Liver (tissue), 9 donors: ENCODE results near the gene RGL1. TPM values are rescaled to one million over a fixed set of nuclear protein-coding genes. Genes with fewer than 3 reads are reported as not detected.

Source experiments
- DNase-seq: peaks from one replicate; pipeline ENCODE4 v3.0.0-alpha.2; 2017; ENCODE audit warnings: low spot score
- H3K27ac ChIP-seq, 2 donors: one replicate each; pipeline ENCODE4 v1.7.0; 2013; ENCODE audit warnings: inconsistent platforms in 2 of 2, low read length in 2 of 2, control low read depth in 1 of 2, low read depth in 1 of 2, mild to moderate bottlenecking in 1 of 2
- H3K27me3 ChIP-seq, 4 donors: one replicate each; pipeline versions ENCODE4 v1.6.1 to v1.7.0; 2013; ENCODE audit warnings: low read length in 3 of 4, inconsistent platforms in 1 of 4, mild to moderate bottlenecking in 1 of 4, moderate library complexity in 1 of 4; ENCODE audit not compliant: control insufficient read depth in 4 of 4, insufficient read depth in 4 of 4
- H3K36me3 ChIP-seq, 4 donors: one replicate each; pipeline versions ENCODE4 v1.6.1 to v1.7.0; 2013; ENCODE audit warnings: low read length in 3 of 4, mild to moderate bottlenecking in 3 of 4, low read depth in 1 of 4, moderate library complexity in 1 of 4; ENCODE audit not compliant: control insufficient read depth in 4 of 4, insufficient read depth in 3 of 4
- H3K4me1 ChIP-seq, 4 donors: one replicate each; pipeline versions ENCODE4 v1.6.1 to v1.7.0; 2013; ENCODE audit warnings: low read length in 3 of 4, mild to moderate bottlenecking in 3 of 4, moderate library complexity in 1 of 4; ENCODE audit not compliant: control insufficient read depth in 4 of 4, insufficient read depth in 4 of 4
- H3K4me3 ChIP-seq, 3 donors: one replicate each; pipeline versions ENCODE4 v1.6.1 to v1.7.0; 2013; ENCODE audit warnings: low read length in 3 of 3, control low read depth in 1 of 3, low read depth in 1 of 3, mild to moderate bottlenecking in 1 of 3
- H3K9ac ChIP-seq, 2 donors: one replicate each; pipeline ENCODE4 v1.7.0; 2013; ENCODE audit warnings: low read length in 2 of 2, mild to moderate bottlenecking in 2 of 2, moderate library complexity in 2 of 2, control low read depth in 1 of 2, low read depth in 1 of 2
- H3K9me3 ChIP-seq, 4 donors: one replicate each; pipeline versions ENCODE4 v1.6.1 to v1.7.0; 2013; ENCODE audit warnings: low read length in 3 of 4; ENCODE audit not compliant: control insufficient read depth in 4 of 4
- EGR1 ChIP-seq, 2 donors: IDR thresholded peaks; 2 replicates each; pipeline ENCODE4 v1.6.1; 2016 to 2018; ENCODE audit warnings: antibody characterized with exemption in 2 of 2, low read depth in 2 of 2
- FOXA1 ChIP-seq: IDR thresholded peaks from 2 replicates; pipeline ENCODE4 v1.6.1; 2016; ENCODE audit warnings: antibody characterized with exemption
- FOXA2 ChIP-seq: IDR thresholded peaks from 2 replicates; pipeline ENCODE4 v1.6.1; 2016; ENCODE audit warnings: antibody characterized with exemption
- GABPA ChIP-seq, 2 donors: IDR thresholded peaks in 1 of 2; conservative IDR thresholded peaks in 1 of 2; 2 replicates each; pipeline ENCODE4 v1.6.1; 2016; ENCODE audit warnings: antibody characterized with exemption in 2 of 2, mild to moderate bottlenecking in 1 of 2, moderate library complexity in 1 of 2
- HNF4A ChIP-seq, 2 donors: conservative IDR thresholded peaks; 2 replicates each; pipeline ENCODE4 v1.6.1; 2016; ENCODE audit warnings: antibody characterized with exemption in 2 of 2, mild to moderate bottlenecking in 2 of 2
- HNF4G ChIP-seq: IDR thresholded peaks from 2 replicates; pipeline ENCODE4 v1.6.1; 2016; ENCODE audit warnings: antibody characterized with exemption
- JUND ChIP-seq, 2 donors: IDR thresholded peaks; 2 replicates each; pipeline ENCODE4 v1.6.1; 2016; ENCODE audit warnings: antibody characterized with exemption in 2 of 2
- NR2F2 ChIP-seq: IDR thresholded peaks from 2 replicates; pipeline ENCODE4 v1.6.1; 2016; ENCODE audit warnings: antibody characterized with exemption
- RAD21 ChIP-seq, 2 donors: IDR thresholded peaks; 2 replicates each; pipeline ENCODE4 v1.6.1; 2016; ENCODE audit warnings: antibody characterized with exemption in 2 of 2, mild to moderate bottlenecking in 2 of 2
- RXRA ChIP-seq, 2 donors: IDR thresholded peaks; 2 replicates each; pipeline ENCODE4 v1.6.1; 2017 to 2018; ENCODE audit warnings: antibody characterized with exemption in 2 of 2, mild to moderate bottlenecking in 1 of 2
- SP1 ChIP-seq: IDR thresholded peaks from 2 replicates; pipeline ENCODE4 v1.6.1; 2018; ENCODE audit warnings: antibody characterized with exemption, mild to moderate bottlenecking
- TAF1 ChIP-seq: conservative IDR thresholded peaks from 2 replicates; pipeline ENCODE4 v1.6.1; 2016; ENCODE audit warnings: antibody characterized with exemption, mild to moderate bottlenecking
- YY1 ChIP-seq: IDR thresholded peaks from 2 replicates; pipeline ENCODE4 v1.6.1; 2016; ENCODE audit warnings: antibody characterized with exemption, mild to moderate bottlenecking
- WGBS: extraction: QIAGEN DNeasy Blood & Tissue Kit; methylation state at CpG from one replicate; pipeline ENCODE4 v1.1.7; 2013; 5-methylcytosine and 5-hydroxymethylcytosine counted together
- polyA plus RNA-seq, 2 donors: library from polyadenylated mRNA; stranded (reverse) in 1 of 2; unstranded in 1 of 2; fragments of 200-250 nt in 1 of 2; fragments of >200 nt in 1 of 2; fragmentation: Nextera tagmentation in 1 of 2; extraction: Ambion mirVana in 1 of 2; gene quantifications; one replicate each; pipeline versions ENCODE4 v1.2.1 to v1.2.3, GENCODE V29; 2013 to 2015
- total RNA-seq, 2 donors: library from RNA; depleted of rRNA; stranded (reverse); fragments of >200 nt; gene quantifications; one replicate each; pipeline ENCODE4 v1.2.3, GENCODE V29; 2014
- TF ChIP-seq, protein P1 (sequence below): IDR thresholded peaks from 2 replicates; pipeline ENCODE4 v1.6.1; 2016; ENCODE audit warnings: antibody characterized with exemption
- TF ChIP-seq, protein P2 (sequence below): IDR thresholded peaks from 2 replicates; pipeline ENCODE4 v1.6.1; 2016; ENCODE audit warnings: antibody characterized with exemption
- TF ChIP-seq, protein P3 (sequence below): fragments of 150-350 bp; IDR thresholded peaks from 2 replicates; pipeline ENCODE4 v1.5.1; 2017; ENCODE audit warnings: improper control_type of control experiment, low read depth, low read length; ENCODE audit not compliant: missing input control
- TF ChIP-seq, protein P4 (sequence below): IDR thresholded peaks from 2 replicates; pipeline ENCODE4 v1.6.1; 2016; ENCODE audit warnings: antibody characterized with exemption, mild to moderate bottlenecking
- TF ChIP-seq, protein P5 (sequence below): IDR thresholded peaks from 2 replicates; pipeline ENCODE4 v1.6.1; 2016; ENCODE audit warnings: antibody characterized with exemption
- donor health status: healthy.
- donor health status: healthy.
- donor health status: healthy.
- donor health status: healthy.
- donor health status: healthy.

The RGL1 gene
- total and polyA plus RNA-seq, 4 donors = 3.9 to 15.3 (median 8.9) TPM

DNA sequence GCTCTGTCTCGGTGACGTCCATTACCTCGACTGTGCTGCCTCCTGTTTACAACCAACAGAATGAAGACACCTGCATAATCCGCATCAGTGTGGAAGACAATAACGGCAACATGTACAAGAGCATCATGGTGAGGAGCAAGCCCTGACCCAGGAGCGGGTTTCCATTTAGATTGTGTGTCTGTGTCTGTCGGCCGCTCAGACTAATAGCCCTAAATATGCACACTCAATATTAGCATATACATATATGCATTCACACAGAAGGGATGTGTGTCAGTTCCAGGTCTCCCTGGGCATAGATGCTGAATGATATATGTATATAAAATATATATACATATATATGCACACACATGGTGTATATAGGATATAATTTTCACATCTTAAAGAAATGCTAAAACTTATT, 111.7 kb downstream of the RGL1 start:
- Histone ChIP-seq H3K36me3 (peaks cover 0 to 7% (median 1%) of the 10 kb centered on the region in 4 donors), H3K27ac (no peak overlapping the region), H3K27me3 (no peaks in the 10 kb centered on the region), H3K4me1 (peaks cover 0 to 8% (median 3%) of the 10 kb centered on the region in 4 donors), H3K9me3 (no peaks in the 10 kb centered on the region), H3K9ac (no peak overlapping the region), H3K4me3 (no peak overlapping the region)
- no peak for DNase-seq
- 92% methylated on average over 8 of the region's 8 CpGs for WGBS
- TF ChIP-seq RXRA (IDR thresholded peaks at IDR 0.05) (no peak), YY1 (no peak), TAF1 (no peak), EGR1 (IDR thresholded peaks at IDR 0.05; ENCODE audit: low read depth in 2 of 2) (no peak), JUND (IDR thresholded peaks at IDR 0.05) (no peak), FOXA2 (no peak), SP1 (no peak)
- TF ChIP-seq, protein P1, sequence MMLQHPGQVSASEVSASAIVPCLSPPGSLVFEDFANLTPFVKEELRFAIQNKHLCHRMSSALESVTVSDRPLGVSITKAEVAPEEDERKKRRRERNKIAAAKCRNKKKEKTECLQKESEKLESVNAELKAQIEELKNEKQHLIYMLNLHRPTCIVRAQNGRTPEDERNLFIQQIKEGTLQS = no peak

DNA sequence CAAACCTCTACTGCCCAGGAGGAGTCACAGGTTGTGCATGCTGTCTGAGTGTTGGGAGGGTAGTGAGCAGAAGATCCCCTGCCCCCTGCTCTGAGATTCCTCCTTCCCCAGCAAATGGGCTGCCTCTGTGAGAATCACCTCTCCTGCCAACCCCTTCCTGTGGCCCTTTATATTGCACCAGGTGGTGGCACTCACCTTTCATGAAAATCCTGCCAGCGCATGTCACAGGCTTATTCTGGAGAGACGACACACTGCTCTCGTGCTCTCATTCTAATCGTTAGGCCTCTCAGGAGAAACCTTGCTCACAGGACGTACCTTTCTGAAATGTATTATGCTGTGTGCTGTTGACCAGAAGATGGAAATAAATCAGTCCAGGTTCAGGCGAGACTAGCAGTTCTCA, 113.7 kb downstream of the RGL1 start:
- Histone ChIP-seq H3K4me3 (no peak overlapping the region), H3K4me1 (peaks cover 0 to 8% (median 3%) of the 10 kb centered on the region in 4 donors), H3K27me3 (no peaks in the 10 kb centered on the region), H3K36me3 (peaks cover 0 to 8% (median 2%) of the 10 kb centered on the region in 4 donors), H3K9me3 (no peaks in the 10 kb centered on the region), H3K9ac (no peak overlapping the region), H3K27ac (no peak overlapping the region)
- TF ChIP-seq GABPA (IDR thresholded peaks at IDR 0.05 in 1 of 2, conservative IDR thresholded peaks at IDR 0.05 in 1 of 2) (no peak), SP1 (no peak), YY1 (no peak), RAD21 (IDR thresholded peaks at IDR 0.05) (no peak), RXRA (IDR thresholded peaks at IDR 0.05) (no peak), JUND (IDR thresholded peaks at IDR 0.05) (no peak), EGR1 (IDR thresholded peaks at IDR 0.05; ENCODE audit: low read depth in 2 of 2) (no peak), FOXA2 (no peak), TAF1 (no peak), FOXA1 (no peak), NR2F2 (no peak), HNF4G (no peak), HNF4A (conservative IDR thresholded peaks at IDR 0.05) (no peak)
- TF ChIP-seq, protein P2, sequence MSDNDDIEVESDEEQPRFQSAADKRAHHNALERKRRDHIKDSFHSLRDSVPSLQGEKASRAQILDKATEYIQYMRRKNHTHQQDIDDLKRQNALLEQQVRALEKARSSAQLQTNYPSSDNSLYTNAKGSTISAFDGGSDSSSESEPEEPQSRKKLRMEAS = no peak
- TF ChIP-seq, protein P3, sequence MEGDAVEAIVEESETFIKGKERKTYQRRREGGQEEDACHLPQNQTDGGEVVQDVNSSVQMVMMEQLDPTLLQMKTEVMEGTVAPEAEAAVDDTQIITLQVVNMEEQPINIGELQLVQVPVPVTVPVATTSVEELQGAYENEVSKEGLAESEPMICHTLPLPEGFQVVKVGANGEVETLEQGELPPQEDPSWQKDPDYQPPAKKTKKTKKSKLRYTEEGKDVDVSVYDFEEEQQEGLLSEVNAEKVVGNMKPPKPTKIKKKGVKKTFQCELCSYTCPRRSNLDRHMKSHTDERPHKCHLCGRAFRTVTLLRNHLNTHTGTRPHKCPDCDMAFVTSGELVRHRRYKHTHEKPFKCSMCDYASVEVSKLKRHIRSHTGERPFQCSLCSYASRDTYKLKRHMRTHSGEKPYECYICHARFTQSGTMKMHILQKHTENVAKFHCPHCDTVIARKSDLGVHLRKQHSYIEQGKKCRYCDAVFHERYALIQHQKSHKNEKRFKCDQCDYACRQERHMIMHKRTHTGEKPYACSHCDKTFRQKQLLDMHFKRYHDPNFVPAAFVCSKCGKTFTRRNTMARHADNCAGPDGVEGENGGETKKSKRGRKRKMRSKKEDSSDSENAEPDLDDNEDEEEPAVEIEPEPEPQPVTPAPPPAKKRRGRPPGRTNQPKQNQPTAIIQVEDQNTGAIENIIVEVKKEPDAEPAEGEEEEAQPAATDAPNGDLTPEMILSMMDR = no peak
- TF ChIP-seq, protein P4, sequence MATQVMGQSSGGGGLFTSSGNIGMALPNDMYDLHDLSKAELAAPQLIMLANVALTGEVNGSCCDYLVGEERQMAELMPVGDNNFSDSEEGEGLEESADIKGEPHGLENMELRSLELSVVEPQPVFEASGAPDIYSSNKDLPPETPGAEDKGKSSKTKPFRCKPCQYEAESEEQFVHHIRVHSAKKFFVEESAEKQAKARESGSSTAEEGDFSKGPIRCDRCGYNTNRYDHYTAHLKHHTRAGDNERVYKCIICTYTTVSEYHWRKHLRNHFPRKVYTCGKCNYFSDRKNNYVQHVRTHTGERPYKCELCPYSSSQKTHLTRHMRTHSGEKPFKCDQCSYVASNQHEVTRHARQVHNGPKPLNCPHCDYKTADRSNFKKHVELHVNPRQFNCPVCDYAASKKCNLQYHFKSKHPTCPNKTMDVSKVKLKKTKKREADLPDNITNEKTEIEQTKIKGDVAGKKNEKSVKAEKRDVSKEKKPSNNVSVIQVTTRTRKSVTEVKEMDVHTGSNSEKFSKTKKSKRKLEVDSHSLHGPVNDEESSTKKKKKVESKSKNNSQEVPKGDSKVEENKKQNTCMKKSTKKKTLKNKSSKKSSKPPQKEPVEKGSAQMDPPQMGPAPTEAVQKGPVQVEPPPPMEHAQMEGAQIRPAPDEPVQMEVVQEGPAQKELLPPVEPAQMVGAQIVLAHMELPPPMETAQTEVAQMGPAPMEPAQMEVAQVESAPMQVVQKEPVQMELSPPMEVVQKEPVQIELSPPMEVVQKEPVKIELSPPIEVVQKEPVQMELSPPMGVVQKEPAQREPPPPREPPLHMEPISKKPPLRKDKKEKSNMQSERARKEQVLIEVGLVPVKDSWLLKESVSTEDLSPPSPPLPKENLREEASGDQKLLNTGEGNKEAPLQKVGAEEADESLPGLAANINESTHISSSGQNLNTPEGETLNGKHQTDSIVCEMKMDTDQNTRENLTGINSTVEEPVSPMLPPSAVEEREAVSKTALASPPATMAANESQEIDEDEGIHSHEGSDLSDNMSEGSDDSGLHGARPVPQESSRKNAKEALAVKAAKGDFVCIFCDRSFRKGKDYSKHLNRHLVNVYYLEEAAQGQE = no peak
- TF ChIP-seq, protein P5, sequence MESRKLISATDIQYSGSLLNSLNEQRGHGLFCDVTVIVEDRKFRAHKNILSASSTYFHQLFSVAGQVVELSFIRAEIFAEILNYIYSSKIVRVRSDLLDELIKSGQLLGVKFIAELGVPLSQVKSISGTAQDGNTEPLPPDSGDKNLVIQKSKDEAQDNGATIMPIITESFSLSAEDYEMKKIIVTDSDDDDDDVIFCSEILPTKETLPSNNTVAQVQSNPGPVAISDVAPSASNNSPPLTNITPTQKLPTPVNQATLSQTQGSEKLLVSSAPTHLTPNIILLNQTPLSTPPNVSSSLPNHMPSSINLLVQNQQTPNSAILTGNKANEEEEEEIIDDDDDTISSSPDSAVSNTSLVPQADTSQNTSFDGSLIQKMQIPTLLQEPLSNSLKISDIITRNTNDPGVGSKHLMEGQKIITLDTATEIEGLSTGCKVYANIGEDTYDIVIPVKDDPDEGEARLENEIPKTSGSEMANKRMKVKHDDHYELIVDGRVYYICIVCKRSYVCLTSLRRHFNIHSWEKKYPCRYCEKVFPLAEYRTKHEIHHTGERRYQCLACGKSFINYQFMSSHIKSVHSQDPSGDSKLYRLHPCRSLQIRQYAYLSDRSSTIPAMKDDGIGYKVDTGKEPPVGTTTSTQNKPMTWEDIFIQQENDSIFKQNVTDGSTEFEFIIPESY = no peak
- TF ChIP-seq, protein P1 = no peak
- no peak for DNase-seq
- WGBS = 91% methylated on average over 6 of the region's 6 CpGs
